ENCODE results near the gene PCAT7.

DNA sequence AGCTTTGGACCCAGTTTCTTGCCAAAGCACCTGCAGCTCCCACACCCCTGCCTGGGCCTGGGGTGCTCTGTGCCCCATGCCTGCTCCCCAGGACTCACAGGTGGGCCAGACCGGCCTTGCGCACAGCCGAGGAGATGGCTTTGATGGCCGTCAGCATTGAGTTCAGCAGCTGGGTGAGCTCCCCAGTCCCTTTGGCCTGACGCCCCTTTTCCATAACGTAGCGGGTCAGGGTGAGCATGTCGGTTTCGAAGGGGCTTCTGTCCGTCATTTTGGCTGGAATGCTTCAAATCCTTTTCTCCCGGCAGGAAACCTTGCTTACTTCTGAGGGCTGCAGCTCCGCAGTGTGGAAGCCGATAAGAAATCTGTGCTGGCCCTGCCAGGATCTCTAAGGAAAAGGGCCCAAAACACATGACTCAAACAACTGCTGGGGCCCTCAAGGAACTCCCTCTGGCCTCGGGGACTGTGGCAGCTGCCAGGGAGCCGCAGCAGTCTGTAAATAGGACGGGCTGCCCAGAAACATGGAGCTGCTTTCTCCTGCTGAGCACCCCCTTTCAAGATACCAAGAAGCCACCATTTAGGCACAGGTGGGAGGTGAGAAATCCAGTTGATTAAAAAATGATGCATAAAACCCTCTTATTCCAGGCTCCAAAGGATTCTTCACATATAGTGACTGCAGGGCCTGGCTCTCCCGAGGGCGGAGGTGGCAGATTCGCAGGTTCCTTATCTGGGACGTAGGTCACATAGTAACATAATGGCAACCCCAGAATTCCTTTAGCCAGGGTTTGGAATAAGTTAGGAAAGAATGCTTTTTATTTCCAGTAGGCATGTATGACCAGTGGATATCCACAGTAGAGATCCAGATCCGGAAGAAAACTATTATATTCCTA lies 38.8 kb downstream of the PCAT7 start, which contains the start of gene FBP2:
- TF ChIP-seq, protein P1, sequence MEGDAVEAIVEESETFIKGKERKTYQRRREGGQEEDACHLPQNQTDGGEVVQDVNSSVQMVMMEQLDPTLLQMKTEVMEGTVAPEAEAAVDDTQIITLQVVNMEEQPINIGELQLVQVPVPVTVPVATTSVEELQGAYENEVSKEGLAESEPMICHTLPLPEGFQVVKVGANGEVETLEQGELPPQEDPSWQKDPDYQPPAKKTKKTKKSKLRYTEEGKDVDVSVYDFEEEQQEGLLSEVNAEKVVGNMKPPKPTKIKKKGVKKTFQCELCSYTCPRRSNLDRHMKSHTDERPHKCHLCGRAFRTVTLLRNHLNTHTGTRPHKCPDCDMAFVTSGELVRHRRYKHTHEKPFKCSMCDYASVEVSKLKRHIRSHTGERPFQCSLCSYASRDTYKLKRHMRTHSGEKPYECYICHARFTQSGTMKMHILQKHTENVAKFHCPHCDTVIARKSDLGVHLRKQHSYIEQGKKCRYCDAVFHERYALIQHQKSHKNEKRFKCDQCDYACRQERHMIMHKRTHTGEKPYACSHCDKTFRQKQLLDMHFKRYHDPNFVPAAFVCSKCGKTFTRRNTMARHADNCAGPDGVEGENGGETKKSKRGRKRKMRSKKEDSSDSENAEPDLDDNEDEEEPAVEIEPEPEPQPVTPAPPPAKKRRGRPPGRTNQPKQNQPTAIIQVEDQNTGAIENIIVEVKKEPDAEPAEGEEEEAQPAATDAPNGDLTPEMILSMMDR (conservative IDR thresholded peaks at IDR 0.05; ENCODE audit: low read length) = no peak
- no peak for TF ChIP-seq EZH2phosphoT487 (IDR thresholded peaks at IDR 0.05; ENCODE audit: borderline replicate concordance, low read depth, low read length)
